GM12878 (cell line): ENCODE data around the gene ITGBL1.

Experiments used
- BRCA1 ChIP-seq: IDR thresholded peaks from 2 replicates; pipeline ENCODE4 v1.6.1; 2011; ENCODE audit warnings: low read depth, low read length, improper control_type of control experiment
- CEBPB ChIP-seq, 2 experiments: fragments of 150-350 bp in 1 of 2; IDR thresholded peaks; 2 replicates each; pipeline ENCODE4 v1.6.1; 2012 to 2014; ENCODE audit warnings: low read depth in 2 of 2, low read length in 2 of 2, borderline replicate concordance in 1 of 2, inconsistent platforms in 1 of 2
- CTCF ChIP-seq, 3 experiments: IDR thresholded peaks in 2 of 3; conservative IDR thresholded peaks in 1 of 3; 2 replicates each; pipeline ENCODE4 v1.5.1; 2011; ENCODE audit warnings: low read depth in 3 of 3, low read length in 3 of 3, mild to moderate bottlenecking in 3 of 3, control low read depth in 2 of 3, moderate library complexity in 2 of 3, inconsistent platforms in 1 of 3, mixed read lengths in 1 of 3; ENCODE audit not compliant: control insufficient read depth in 2 of 3, insufficient read depth in 1 of 3; ENCODE audit errors: extremely low read depth in 1 of 3
- EP300 ChIP-seq, 2 experiments: fragments of 150-350 bp in 1 of 2; IDR thresholded peaks; 2 replicates each; pipeline ENCODE4 v1.6.1; 2011 to 2012; ENCODE audit warnings: low read depth in 2 of 2, low read length in 2 of 2, borderline replicate concordance in 1 of 2, improper control_type of control experiment in 1 of 2, inconsistent platforms in 1 of 2; ENCODE audit not compliant: control insufficient read depth in 1 of 2
- EZH2 ChIP-seq: IDR thresholded peaks from 2 replicates; pipeline ENCODE4 v1.6.1; 2012; ENCODE audit warnings: low read depth, mild to moderate bottlenecking, control low read depth, inconsistent platforms, low read length, borderline replicate concordance; ENCODE audit not compliant: control insufficient read depth
- HCFC1 ChIP-seq: fragments of 150-350 bp; IDR thresholded peaks from 2 replicates; pipeline ENCODE4 v1.6.1; 2014; ENCODE audit warnings: low read length
- KDM1A ChIP-seq: fragments of 200-600 bp; sonication (generic); IDR thresholded peaks from 2 replicates; pipeline ENCODE4 v1.6.1; 2016; ENCODE audit warnings: borderline replicate concordance
- NRF1 ChIP-seq: conservative IDR thresholded peaks from 2 replicates; pipeline ENCODE4 v1.6.1; 2011; ENCODE audit warnings: mild to moderate bottlenecking, low read depth, low read length, improper control_type of control experiment
- POLR2A ChIP-seq: IDR thresholded peaks from 2 replicates; pipeline ENCODE4 v1.6.1; 2011; ENCODE audit warnings: low read depth, mild to moderate bottlenecking, low read length
- RCOR1 ChIP-seq: conservative IDR thresholded peaks from 2 replicates; pipeline ENCODE4 v1.6.1; 2012; ENCODE audit warnings: low read depth, low read length, improper control_type of control experiment
- TCF7 ChIP-seq: IDR thresholded peaks from 2 replicates; pipeline ENCODE4 v1.6.1; 2014; ENCODE audit warnings: antibody characterized with exemption, borderline replicate concordance
- ZZZ3 ChIP-seq: IDR thresholded peaks from 2 replicates; pipeline ENCODE4 v1.6.1; 2011; ENCODE audit warnings: low read depth; ENCODE audit not compliant: control insufficient read depth, insufficient read length

- TF ChIP-seq POLR2A (no peak), KDM1A (no peak), RCOR1 (no peak), CEBPB (IDR thresholded peaks at IDR 0.05; ENCODE audit: borderline replicate concordance in 1 of 2, low read depth in 2 of 2, low read length in 2 of 2) (no peak), TCF7 (no peak), CTCF (IDR thresholded peaks at IDR 0.05 in 2 of 3, conservative IDR thresholded peaks at IDR 0.05 in 1 of 3; ENCODE audit: control insufficient read depth in 2 of 3, extremely low read depth in 1 of 3, insufficient read depth in 1 of 3, low read depth in 3 of 3, low read length in 3 of 3) (no peak), BRCA1 (no peak), HCFC1 (no peak), EP300 (IDR thresholded peaks at IDR 0.05; ENCODE audit: borderline replicate concordance in 1 of 2, control insufficient read depth in 1 of 2, low read depth in 2 of 2, low read length in 2 of 2) (no peak), ZZZ3 (no peak), EZH2 (no peak), NRF1 (no peak)
These were observed 259.0 kb downstream of the ITGBL1 start for GRCh38 chr13:101711307-101712025.
